GM23338 (cell line): ENCODE measurements around the gene C11orf24. TPM values are rescaled to one million over a fixed set of nuclear protein-coding genes. Genes with fewer than 3 reads are reported as not detected.

Experiments used
- ATAC-seq: fragments of 200-7000 bp; cut with Tn5 transposase; 3 replicates; pipeline ENCODE4 v1.9.1; 2020
- DNase-seq: peaks from one replicate; pipeline ENCODE4 v3.0.0-alpha.2; 2015; ENCODE audit warnings: low spot score
- H2AFZ ChIP-seq: fragments of 200-600 bp; sonication (generic); 2 replicates; pipeline ENCODE4 v1.8.0; 2016; ENCODE audit warnings: antibody characterized with exemption, mild to moderate bottlenecking, moderate library complexity
- H3F3A ChIP-seq: fragments of 200-600 bp; sonication (generic); replicated peaks from 2 replicates; pipeline ENCODE4 v1.8.0; 2017; ENCODE audit warnings: antibody characterized with exemption, mixed run types, low read depth
- H3K27ac ChIP-seq: fragments of 200-600 bp; sonication (generic); 2 replicates; pipeline ENCODE4 v1.6.1; 2016; ENCODE audit warnings: low read depth
- H3K27me3 ChIP-seq: fragments of 200-600 bp; sonication (generic); 2 replicates; pipeline ENCODE4 v1.8.0; 2016; ENCODE audit warnings: mild to moderate bottlenecking, mixed run types, moderate library complexity; ENCODE audit not compliant: insufficient read depth
- H3K36me3 ChIP-seq: fragments of 200-600 bp; sonication (generic); 2 replicates; pipeline ENCODE4 v1.8.0; 2016; ENCODE audit warnings: mild to moderate bottlenecking; ENCODE audit not compliant: insufficient read depth
- H3K4me1 ChIP-seq: fragments of 200-600 bp; sonication (generic); 2 replicates; pipeline ENCODE4 v1.8.0; 2016; ENCODE audit warnings: mild to moderate bottlenecking, moderate library complexity; ENCODE audit not compliant: insufficient read depth
- H3K4me2 ChIP-seq: fragments of 200-600 bp; sonication (generic); 2 replicates; pipeline ENCODE4 v1.7.1; 2017; ENCODE audit warnings: mixed run types
- H3K4me3 ChIP-seq: fragments of 200-600 bp; sonication (generic); 2 replicates; pipeline ENCODE4 v1.6.1; 2016; ENCODE audit warnings: mixed run types
- H3K79me2 ChIP-seq: fragments of 200-600 bp; sonication (generic); replicated peaks from 2 replicates; pipeline ENCODE4 v1.8.0; 2017; ENCODE audit warnings: mild to moderate bottlenecking; ENCODE audit not compliant: insufficient read depth
- H3K9me2 ChIP-seq: fragments of 200-600 bp; sonication (generic); 2 replicates; pipeline ENCODE4 v1.8.0; 2017; ENCODE audit not compliant: insufficient read depth
- H4K20me1 ChIP-seq: fragments of 200-600 bp; sonication (generic); replicated peaks from 2 replicates; pipeline ENCODE4 v1.8.0; 2017; ENCODE audit warnings: mild to moderate bottlenecking; ENCODE audit not compliant: insufficient read depth
- H3K27ac Mint-ChIP-seq: 2 replicates; pipeline ENCODE4 v1.8.0; 2020; ENCODE audit warnings: inconsistent platforms, mild to moderate bottlenecking, moderate library complexity, mixed read lengths
- H3K27me3 Mint-ChIP-seq: 3 replicates; pipeline ENCODE4 v1.8.0; 2022; ENCODE audit warnings: low read depth, mild to moderate bottlenecking, moderate library complexity, mixed read lengths, inconsistent platforms; ENCODE audit not compliant: insufficient read depth, poor library complexity
- H3K36me3 Mint-ChIP-seq: 3 replicates; pipeline ENCODE4 v1.8.0; 2021; ENCODE audit warnings: low read depth, mild to moderate bottlenecking, inconsistent platforms, moderate library complexity, mixed read lengths
- H3K4me1 Mint-ChIP-seq: 3 replicates; pipeline ENCODE4 v1.8.0; 2020; ENCODE audit warnings: mild to moderate bottlenecking, inconsistent platforms, mixed read lengths
- H3K4me3 Mint-ChIP-seq: 3 replicates; pipeline ENCODE4 v1.8.0; 2021; ENCODE audit warnings: moderate library complexity, mild to moderate bottlenecking, inconsistent platforms, mixed read lengths
- H3K9me3 Mint-ChIP-seq: 3 replicates; pipeline ENCODE4 v1.8.0; 2020; ENCODE audit warnings: moderate library complexity, mild to moderate bottlenecking, inconsistent platforms, mixed read lengths
- CREB1 ChIP-seq: fragments of 250-450 bp; sonication (Bioruptor Pico); IDR thresholded peaks from 2 replicates; pipeline ENCODE4 v1.5.0; 2020; ENCODE audit warnings: low read depth, mild to moderate bottlenecking, moderate library complexity
- EZH2 ChIP-seq: fragments of 200-600 bp; sonication (generic); IDR thresholded peaks from one replicate; pipeline ENCODE4 v1.8.0; 2017; ENCODE audit warnings: antibody characterized with exemption, mild to moderate bottlenecking, low read depth; ENCODE audit not compliant: unreplicated experiment
- POLR2AphosphoS5 ChIP-seq: IDR thresholded peaks from 2 replicates; pipeline ENCODE4 v1.6.1; 2016; ENCODE audit warnings: antibody characterized with exemption, low read depth
- STAT1 ChIP-seq: IDR thresholded peaks from one replicate; pipeline ENCODE4 v1.6.1; 2016; ENCODE audit warnings: antibody characterized with exemption; ENCODE audit not compliant: unreplicated experiment
- ZNF114 ChIP-seq: fragments of 250-450 bp; sonication (Bioruptor Pico); IDR thresholded peaks from 2 replicates; pipeline ENCODE4 v1.5.0; 2020; ENCODE audit warnings: mild to moderate bottlenecking, moderate library complexity
- ZNF331 ChIP-seq: fragments of 250-450 bp; sonication (Bioruptor Pico); IDR thresholded peaks from 2 replicates; pipeline ENCODE4 v1.5.0; 2020; ENCODE audit warnings: low read depth, mild to moderate bottlenecking, moderate library complexity
- polyA plus RNA-seq: library from polyadenylated mRNA; unstranded; fragments of >200 nt; fragmentation: Nextera tagmentation; extraction: Ambion mirVana; gene quantifications from 2 replicates; pipeline ENCODE4 v1.2.1, GENCODE V29; 2016
- total RNA-seq: library from RNA; depleted of rRNA; stranded (reverse); fragments of >200 nt; shearing (Covaris generic); gene quantifications from 2 replicates; pipeline ENCODE4 v1.2.3, GENCODE V29; 2014
- TF ChIP-seq, protein P1 (sequence below): fragments of 250-450 bp; sonication (Bioruptor Pico); IDR thresholded peaks from 2 replicates; pipeline ENCODE4 v1.5.0; 2020; ENCODE audit warnings: mild to moderate bottlenecking, moderate library complexity

C11orf24 gene
- total and polyA plus RNA-seq, 2 experiments from 2014 or later: 49.8 to 57.5 TPM

DNA sequence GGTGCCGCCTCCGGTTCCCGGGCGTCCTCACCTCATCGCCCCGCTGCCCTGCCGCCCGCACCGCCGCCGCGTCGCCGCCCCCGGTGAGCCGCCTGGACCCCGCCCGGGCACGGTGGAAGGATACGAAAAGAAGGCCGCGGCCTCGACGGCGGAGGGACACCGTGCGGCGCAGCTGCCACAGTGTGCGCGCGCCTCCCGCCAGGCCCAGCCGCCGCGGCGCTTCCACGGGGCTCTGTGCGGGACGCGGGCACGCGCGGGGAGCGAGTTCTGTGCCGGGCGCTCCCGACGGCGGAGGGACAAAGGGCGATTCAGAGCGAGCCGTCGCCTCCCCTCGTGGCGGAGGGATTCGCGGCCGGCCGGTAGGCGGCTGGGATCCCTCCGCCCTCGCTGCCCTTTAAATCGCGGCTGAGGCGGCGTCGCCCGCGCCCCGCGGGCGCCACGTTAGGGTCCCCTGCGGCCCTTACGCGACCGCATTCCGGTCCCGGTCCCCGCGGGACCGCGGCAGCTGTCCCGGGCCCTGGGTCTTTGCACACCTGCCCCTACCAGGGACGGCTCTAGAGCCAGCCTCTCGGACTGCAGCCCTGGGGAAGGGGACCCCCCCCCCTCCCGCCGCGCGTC, 58.1 kb downstream of the C11orf24 start:
- Histone ChIP-seq H3K27me3 (peaks cover 4% of the 10 kb centered on the region), H3K4me2 (peak overlapping the region; percentile 93), H4K20me1 (peaks cover 19% of the 10 kb centered on the region; the same call in 1 of the 2 replicates), H3K4me3 (peak overlapping the region; percentile 80), H3K36me3 (no peaks in the 10 kb centered on the region), H2AFZ (no peak overlapping the region), H3F3A (no peaks in the 10 kb centered on the region; the same call in 1 of the 2 replicates), H3K9me2 (no peaks in the 10 kb centered on the region), H3K4me1 (peaks cover 14% of the 10 kb centered on the region), H3K27ac (peak overlapping the region; percentile 97), H3K79me2 (peaks cover 37% of the 10 kb centered on the region)
- TF ChIP-seq POLR2AphosphoS5 (peak; percentile 75), STAT1 (no peak), ZNF114 (CRISPR knock-in tag) (peak; percentile 55; the same call in 1 of the 2 replicates), ZNF331 (CRISPR knock-in tag) (no peak), EZH2 (no peak), CREB1 (CRISPR knock-in tag) (peak; percentile 50)
- Mint-ChIP-seq H3K27ac (no peak overlapping the region), H3K4me1 (peaks cover 42% of the 10 kb centered on the region), H3K36me3 (peaks cover 2% of the 10 kb centered on the region; the same call in 1 of the 3 replicates), H3K27me3 (peaks cover 25% of the 10 kb centered on the region), H3K9me3 (no peaks in the 10 kb centered on the region; the same call in 2 of the 3 replicates), H3K4me3 (peak overlapping the region; percentile 75; the same call in 2 of the 3 replicates)
- ATAC-seq (peak; percentile 21), DNase-seq (peak; percentile 96)

DNA sequence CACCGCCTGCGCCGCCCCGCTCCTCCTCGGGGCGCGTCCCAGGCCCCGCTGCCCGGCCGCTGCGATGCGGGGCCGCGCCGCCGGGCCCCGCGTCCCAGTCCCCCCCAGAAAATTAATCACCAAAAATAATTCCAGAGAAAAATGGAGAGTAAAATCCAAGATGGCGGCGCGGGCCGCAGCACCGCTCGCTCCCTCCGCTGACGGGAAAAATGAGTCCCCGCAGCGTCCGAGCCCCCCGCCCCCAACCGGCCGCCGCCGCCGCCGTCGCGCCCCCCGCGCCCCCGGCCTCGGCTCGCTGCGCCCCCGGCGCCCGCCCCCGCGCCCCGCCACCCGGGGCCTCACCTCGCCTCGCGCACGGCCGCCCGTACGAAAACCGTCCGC, 58.6 kb downstream of the C11orf24 start, which contains the start of gene KMT5B:
Gene KMT5B, minus strand, starts transcription at position 162 of the 381 bp plus-strand sequence. CDS start 23,220 bp downstream, outside the sequence.
- Mint-ChIP-seq H3K9me3 (no peaks in the 10 kb centered on the region; the same call in 2 of the 3 replicates), H3K4me1 (peaks cover 42% of the 10 kb centered on the region), H3K4me3 (peak within 1 kb of the TSS; percentile 91), H3K27ac (peak within 1 kb of the TSS; percentile 93), H3K27me3 (peaks cover 27% of the 10 kb centered on the region), H3K36me3 (peaks cover 2% of the 10 kb centered on the region; the same call in 1 of the 3 replicates)
- Histone ChIP-seq H3K4me1 (peaks cover 15% of the 10 kb centered on the region), H3K9me2 (no peaks in the 10 kb centered on the region), H4K20me1 (peaks cover 23% of the 10 kb centered on the region), H3K4me2 (peak within 1 kb of the TSS; percentile 93), H3K4me3 (peak within 1 kb of the TSS; percentile 90), H3K27ac (peak within 1 kb of the TSS; percentile 97), H3F3A (no peaks in the 10 kb centered on the region; the same call in 1 of the 2 replicates), H3K79me2 (peaks cover 42% of the 10 kb centered on the region), H2AFZ (peak within 1 kb of the TSS; percentile 57; the same call in 1 of the 2 replicates), H3K27me3 (peaks cover 4% of the 10 kb centered on the region), H3K36me3 (no peaks in the 10 kb centered on the region)
- ATAC-seq (no peak), DNase-seq (peak; percentile 72)
- 0 out of 2 replicates have a peak, but pooled peaks have one; percentile 27 for TF ChIP-seq CREB1 (CRISPR knock-in tag)
- TF ChIP-seq, protein P1, sequence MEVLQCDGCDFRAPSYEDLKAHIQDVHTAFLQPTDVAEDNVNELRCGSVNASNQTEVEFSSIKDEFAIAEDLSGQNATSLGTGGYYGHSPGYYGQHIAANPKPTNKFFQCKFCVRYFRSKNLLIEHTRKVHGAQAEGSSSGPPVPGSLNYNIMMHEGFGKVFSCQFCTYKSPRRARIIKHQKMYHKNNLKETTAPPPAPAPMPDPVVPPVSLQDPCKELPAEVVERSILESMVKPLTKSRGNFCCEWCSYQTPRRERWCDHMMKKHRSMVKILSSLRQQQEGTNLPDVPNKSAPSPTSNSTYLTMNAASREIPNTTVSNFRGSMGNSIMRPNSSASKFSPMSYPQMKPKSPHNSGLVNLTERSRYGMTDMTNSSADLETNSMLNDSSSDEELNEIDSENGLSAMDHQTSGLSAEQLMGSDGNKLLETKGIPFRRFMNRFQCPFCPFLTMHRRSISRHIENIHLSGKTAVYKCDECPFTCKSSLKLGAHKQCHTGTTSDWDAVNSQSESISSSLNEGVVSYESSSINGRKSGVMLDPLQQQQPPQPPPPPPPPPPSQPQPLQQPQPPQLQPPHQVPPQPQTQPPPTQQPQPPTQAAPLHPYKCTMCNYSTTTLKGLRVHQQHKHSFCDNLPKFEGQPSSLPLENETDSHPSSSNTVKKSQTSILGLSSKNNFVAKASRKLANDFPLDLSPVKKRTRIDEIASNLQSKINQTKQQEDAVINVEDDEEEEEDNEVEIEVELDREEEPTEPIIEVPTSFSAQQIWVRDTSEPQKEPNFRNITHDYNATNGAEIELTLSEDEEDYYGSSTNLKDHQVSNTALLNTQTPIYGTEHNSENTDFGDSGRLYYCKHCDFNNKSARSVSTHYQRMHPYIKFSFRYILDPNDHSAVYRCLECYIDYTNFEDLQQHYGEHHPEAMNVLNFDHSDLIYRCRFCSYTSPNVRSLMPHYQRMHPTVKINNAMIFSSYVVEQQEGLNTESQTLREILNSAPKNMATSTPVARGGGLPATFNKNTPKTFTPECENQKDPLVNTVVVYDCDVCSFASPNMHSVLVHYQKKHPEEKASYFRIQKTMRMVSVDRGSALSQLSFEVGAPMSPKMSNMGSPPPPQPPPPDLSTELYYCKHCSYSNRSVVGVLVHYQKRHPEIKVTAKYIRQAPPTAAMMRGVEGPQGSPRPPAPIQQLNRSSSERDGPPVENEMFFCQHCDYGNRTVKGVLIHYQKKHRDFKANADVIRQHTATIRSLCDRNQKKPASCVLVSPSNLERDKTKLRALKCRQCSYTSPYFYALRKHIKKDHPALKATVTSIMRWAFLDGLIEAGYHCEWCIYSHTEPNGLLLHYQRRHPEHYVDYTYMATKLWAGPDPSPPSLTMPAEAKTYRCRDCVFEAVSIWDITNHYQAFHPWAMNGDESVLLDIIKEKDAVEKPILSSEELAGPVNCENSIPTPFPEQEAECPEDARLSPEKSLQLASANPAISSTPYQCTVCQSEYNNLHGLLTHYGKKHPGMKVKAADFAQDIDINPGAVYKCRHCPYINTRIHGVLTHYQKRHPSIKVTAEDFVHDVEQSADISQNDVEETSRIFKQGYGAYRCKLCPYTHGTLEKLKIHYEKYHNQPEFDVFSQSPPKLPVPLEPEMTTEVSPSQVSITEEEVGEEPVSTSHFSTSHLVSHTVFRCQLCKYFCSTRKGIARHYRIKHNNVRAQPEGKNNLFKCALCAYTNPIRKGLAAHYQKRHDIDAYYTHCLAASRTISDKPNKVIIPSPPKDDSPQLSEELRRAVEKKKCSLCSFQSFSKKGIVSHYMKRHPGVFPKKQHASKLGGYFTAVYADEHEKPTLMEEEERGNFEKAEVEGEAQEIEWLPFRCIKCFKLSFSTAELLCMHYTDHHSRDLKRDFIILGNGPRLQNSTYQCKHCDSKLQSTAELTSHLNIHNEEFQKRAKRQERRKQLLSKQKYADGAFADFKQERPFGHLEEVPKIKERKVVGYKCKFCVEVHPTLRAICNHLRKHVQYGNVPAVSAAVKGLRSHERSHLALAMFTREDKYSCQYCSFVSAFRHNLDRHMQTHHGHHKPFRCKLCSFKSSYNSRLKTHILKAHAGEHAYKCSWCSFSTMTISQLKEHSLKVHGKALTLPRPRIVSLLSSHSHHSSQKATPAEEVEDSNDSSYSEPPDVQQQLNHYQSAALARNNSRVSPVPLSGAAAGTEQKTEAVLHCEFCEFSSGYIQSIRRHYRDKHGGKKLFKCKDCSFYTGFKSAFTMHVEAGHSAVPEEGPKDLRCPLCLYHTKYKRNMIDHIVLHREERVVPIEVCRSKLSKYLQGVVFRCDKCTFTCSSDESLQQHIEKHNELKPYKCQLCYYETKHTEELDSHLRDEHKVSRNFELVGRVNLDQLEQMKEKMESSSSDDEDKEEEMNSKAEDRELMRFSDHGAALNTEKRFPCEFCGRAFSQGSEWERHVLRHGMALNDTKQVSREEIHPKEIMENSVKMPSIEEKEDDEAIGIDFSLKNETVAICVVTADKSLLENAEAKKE (CRISPR knock-in tag): no peak
